Tibial artery (tissue), 4 donors: Measurements from ENCODE around the gene NELL2.

Experiments used
- DNase-seq, 2 donors: peaks; one replicate each; pipeline ENCODE4 v3.0.0-alpha.2; 2019
- H3K27ac ChIP-seq, 2 donors: fragments of 200-600 bp; sonication (generic) in 1 of 2; 1 replicate in 1 of 2; 2 replicates in 1 of 2; pipeline ENCODE4 v1.5.1; 2018 to 2019; ENCODE audit warnings: mild to moderate bottlenecking in 1 of 2
- H3K27me3 ChIP-seq, 2 donors: fragments of 200-600 bp; sonication (generic) in 1 of 2; one replicate each; pipeline versions ENCODE4 v1.5.1 to v1.6.0; 2016 to 2019
- H3K36me3 ChIP-seq, 3 donors: fragments of 200-600 bp; sonication (generic) in 2 of 3; one replicate each; pipeline ENCODE4 v1.5.1; 2016 to 2019; ENCODE audit warnings: mild to moderate bottlenecking in 2 of 3
- H3K4me1 ChIP-seq, 4 donors: fragments of 200-600 bp; sonication (generic) in 2 of 4; 1 replicate in 3 of 4; 2 replicates in 1 of 4; pipeline ENCODE4 v1.5.1; 2016 to 2019
- H3K4me3 ChIP-seq, 2 donors: fragments of 200-600 bp; sonication (generic) in 1 of 2; 1 replicate in 1 of 2; 2 replicates in 1 of 2; pipeline ENCODE4 v1.5.1; 2018 to 2019; ENCODE audit warnings: mild to moderate bottlenecking in 2 of 2
- H3K9me3 ChIP-seq, 3 donors: fragments of 200-600 bp; sonication (generic) in 1 of 3; one replicate each; pipeline ENCODE4 v1.5.1; 2016 to 2019
- intact Hi-C: fragments of 100-400 bp; cut with DNase I; formaldehyde crosslinking; loops from one replicate; pipeline ENCODE4 v1.15.0; 2023; ENCODE audit warnings: low total_unique reads
- TF ChIP-seq, protein P1 (sequence below), 2 experiments: fragments of 200-600 bp in 1 of 2; fragments of 450-650 bp in 1 of 2; IDR thresholded peaks; one replicate each; pipeline ENCODE4 v1.5.1; 2017 to 2019; ENCODE audit warnings: antibody characterized with exemption in 2 of 2, mild to moderate bottlenecking in 1 of 2, moderate library complexity in 1 of 2

The NELL2 gene

DNA sequence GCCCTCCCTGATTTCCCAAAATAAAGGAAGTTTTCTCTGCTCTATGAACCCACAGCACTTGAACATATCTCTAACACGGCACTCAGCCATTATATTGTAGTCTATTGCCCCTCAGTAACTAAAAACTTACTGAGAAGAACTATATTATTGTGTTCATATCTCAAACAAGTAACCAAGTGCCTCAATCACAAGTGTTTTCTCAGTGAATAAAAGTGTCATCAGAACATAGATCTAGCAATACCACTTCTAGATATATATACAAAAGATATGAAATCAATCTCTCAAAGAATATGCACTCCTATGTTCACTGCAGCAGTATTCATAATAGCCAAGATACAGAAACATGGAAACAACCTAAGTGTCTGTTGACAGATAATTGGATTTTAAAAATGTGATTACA is 138.1 kb downstream of the NELL2 start:
- Histone ChIP-seq H3K27ac (no peak overlapping the region), H3K4me3 (no peak overlapping the region), H3K4me1 (no peaks in the 10 kb centered on the region), H3K36me3 (no peaks in the 10 kb centered on the region), H3K27me3 (no peaks in the 10 kb centered on the region), H3K9me3 (peaks cover 0 to 10% (median 0%) of the 10 kb centered on the region in 3 donors)
- intact Hi-C loops, result no loop called here
- DNase-seq, result no peak
- TF ChIP-seq, protein P1, sequence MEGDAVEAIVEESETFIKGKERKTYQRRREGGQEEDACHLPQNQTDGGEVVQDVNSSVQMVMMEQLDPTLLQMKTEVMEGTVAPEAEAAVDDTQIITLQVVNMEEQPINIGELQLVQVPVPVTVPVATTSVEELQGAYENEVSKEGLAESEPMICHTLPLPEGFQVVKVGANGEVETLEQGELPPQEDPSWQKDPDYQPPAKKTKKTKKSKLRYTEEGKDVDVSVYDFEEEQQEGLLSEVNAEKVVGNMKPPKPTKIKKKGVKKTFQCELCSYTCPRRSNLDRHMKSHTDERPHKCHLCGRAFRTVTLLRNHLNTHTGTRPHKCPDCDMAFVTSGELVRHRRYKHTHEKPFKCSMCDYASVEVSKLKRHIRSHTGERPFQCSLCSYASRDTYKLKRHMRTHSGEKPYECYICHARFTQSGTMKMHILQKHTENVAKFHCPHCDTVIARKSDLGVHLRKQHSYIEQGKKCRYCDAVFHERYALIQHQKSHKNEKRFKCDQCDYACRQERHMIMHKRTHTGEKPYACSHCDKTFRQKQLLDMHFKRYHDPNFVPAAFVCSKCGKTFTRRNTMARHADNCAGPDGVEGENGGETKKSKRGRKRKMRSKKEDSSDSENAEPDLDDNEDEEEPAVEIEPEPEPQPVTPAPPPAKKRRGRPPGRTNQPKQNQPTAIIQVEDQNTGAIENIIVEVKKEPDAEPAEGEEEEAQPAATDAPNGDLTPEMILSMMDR (IDR thresholded peaks at IDR 0.05), result no peak

DNA sequence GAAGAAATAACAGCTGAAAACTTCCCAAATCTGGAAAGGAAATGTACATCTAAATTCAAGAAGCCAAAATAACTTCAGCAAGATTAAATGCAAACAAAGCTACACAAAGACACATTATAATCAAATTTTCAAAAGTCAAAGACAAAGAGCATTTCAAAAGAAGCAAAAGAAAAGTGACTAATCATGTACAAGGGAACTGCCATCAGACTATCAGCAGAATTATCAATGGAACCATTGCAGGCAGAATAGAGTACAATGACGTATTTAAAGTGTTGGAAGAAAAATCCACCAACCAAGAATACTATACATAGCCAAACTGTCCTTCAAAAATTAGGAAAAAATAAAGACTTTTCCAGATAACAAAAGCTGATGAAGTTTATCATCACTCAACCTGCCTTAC is 147.5 kb downstream of the NELL2 start:
- H3K36me3 ChIP-seq, result no peaks in the 10 kb centered on the region
- H3K27ac ChIP-seq, result no peak overlapping the region
- no peak overlapping the region for H3K4me3 ChIP-seq
- H3K27me3 ChIP-seq, result no peaks in the 10 kb centered on the region
- H3K9me3 ChIP-seq, result peaks cover 0 to 16% (median 9%) of the 10 kb centered on the region in 3 donors
- DNase-seq, result no peak
- intact Hi-C loops, result no loop called here
- TF ChIP-seq, protein P1 (IDR thresholded peaks at IDR 0.05), result no peak
- H3K4me1 ChIP-seq, result no peaks in the 10 kb centered on the region

DNA sequence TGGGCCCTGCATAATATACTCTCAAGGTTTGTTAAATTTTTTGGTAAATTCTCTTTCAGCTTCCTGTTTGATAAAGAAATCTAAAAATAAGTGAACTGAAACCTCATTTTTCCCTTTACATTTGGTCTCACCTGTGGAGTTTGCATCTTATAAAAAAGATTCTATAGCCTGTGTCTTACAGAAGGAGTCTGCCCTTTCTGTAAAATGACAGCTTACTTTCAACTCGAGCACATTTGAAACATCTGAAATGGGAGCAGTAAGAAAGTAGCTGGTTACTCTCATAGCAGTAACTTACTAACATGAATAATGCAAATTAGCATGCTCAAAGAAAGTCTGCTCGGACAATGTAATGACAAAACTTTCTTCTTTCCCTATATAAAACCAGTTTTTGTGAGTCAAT is 155.8 kb downstream of the NELL2 start:
- TF ChIP-seq, protein P1 (IDR thresholded peaks at IDR 0.05), result no peak
- intact Hi-C loops, result no loop called here
- no peak overlapping the region for H3K4me3 ChIP-seq
- H3K9me3 ChIP-seq, result no peaks in the 10 kb centered on the region
- H3K27me3 ChIP-seq, result no peaks in the 10 kb centered on the region
- DNase-seq, result no peak
- H3K4me1 ChIP-seq, result no peaks in the 10 kb centered on the region
- H3K27ac ChIP-seq, result no peak overlapping the region
- no peaks in the 10 kb centered on the region for H3K36me3 ChIP-seq

DNA sequence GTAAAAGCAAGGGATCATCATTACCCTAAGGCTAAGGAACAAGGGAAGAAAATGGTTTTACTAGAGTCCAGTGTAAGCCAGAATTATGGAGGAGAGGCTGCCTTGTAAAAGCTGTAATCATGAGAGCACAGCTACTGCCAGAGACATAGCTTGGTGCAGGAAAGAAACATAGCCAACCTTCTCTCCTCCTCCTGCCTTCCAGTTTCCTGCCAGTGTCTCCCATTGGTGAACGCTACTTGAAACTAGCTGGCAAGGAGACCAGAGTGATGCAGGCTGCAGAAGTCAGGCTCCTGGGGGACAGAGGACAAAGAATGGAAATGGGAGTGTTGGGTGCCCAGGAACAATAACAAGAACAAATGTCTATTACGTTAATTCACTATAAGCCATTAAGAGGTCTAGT is 158.5 kb downstream of the NELL2 start:
- DNase-seq, result no peak
- Histone ChIP-seq H3K4me1 (no peaks in the 10 kb centered on the region), H3K4me3 (no peak overlapping the region), H3K27me3 (no peaks in the 10 kb centered on the region), H3K9me3 (no peaks in the 10 kb centered on the region), H3K27ac (no peak overlapping the region), H3K36me3 (no peaks in the 10 kb centered on the region)
- intact Hi-C loops, result no loop called here
- TF ChIP-seq, protein P1 (IDR thresholded peaks at IDR 0.05), result no peak

DNA sequence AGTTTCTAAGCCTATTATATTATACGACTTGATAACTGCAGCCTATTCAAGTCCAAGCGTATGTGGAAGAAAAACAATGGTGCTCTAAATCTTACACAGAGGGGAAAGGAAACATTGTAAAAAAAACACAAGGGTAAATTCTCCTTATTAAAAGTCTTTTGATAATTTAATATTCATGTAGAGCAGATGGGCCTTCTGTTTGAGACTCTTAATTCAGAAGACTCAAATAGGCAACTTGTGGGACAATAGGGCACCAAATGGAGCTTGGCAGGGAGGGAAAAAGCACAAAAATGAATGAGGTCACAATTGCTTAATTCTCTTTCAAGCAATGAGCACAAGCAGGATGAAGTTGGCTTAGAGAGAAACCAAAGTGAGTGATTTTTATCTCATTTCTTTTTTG is 159.4 kb downstream of the NELL2 start:
- Histone ChIP-seq H3K27ac (no peak overlapping the region), H3K9me3 (no peaks in the 10 kb centered on the region), H3K4me3 (no peak overlapping the region), H3K27me3 (no peaks in the 10 kb centered on the region), H3K4me1 (no peaks in the 10 kb centered on the region), H3K36me3 (no peaks in the 10 kb centered on the region)
- intact Hi-C loops, result no loop called here
- TF ChIP-seq, protein P1 (IDR thresholded peaks at IDR 0.05), result no peak
- no peak for DNase-seq

DNA sequence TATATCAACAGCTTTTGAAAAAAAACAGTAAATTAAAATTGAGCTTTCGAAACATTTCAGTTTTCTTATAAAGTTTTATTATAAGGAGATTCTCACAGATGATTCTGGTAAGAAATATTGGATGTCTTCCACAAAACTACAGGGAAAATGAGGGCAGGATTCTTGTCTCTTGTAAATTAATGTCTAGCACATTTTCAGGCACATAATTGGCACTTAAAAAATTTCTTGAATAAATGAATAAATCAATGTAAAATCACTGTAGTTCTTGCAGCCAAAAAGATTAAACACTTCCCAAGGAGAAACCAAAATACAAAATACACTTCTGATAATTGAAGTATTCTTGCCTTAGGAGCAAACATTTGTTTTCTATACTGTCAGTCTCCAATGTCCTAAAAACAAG is 164.4 kb downstream of the NELL2 start:
- TF ChIP-seq, protein P1 (IDR thresholded peaks at IDR 0.05), result no peak
- H3K27ac ChIP-seq, result no peak overlapping the region

More for the DNA sequence above, 164.4 kb downstream of the NELL2 start:
- Histone ChIP-seq H3K9me3 (no peaks in the 10 kb centered on the region), H3K36me3 (no peaks in the 10 kb centered on the region), H3K4me3 (no peak overlapping the region), H3K4me1 (no peaks in the 10 kb centered on the region), H3K27me3 (no peaks in the 10 kb centered on the region)
- no peak for DNase-seq
- intact Hi-C loops, result no loop called here
